HG03354 (cell line): ENCODE measurements around the gene EEF1G.

Experiments used
- ATAC-seq: cut with Tn5 transposase; IDR thresholded peaks from one replicate; pipeline ENCODE4 v1.9.1; 2021; ENCODE audit warnings: mild to moderate bottlenecking; ENCODE audit not compliant: unreplicated experiment, poor library complexity, severe bottlenecking

Gene EEF1G

DNA sequence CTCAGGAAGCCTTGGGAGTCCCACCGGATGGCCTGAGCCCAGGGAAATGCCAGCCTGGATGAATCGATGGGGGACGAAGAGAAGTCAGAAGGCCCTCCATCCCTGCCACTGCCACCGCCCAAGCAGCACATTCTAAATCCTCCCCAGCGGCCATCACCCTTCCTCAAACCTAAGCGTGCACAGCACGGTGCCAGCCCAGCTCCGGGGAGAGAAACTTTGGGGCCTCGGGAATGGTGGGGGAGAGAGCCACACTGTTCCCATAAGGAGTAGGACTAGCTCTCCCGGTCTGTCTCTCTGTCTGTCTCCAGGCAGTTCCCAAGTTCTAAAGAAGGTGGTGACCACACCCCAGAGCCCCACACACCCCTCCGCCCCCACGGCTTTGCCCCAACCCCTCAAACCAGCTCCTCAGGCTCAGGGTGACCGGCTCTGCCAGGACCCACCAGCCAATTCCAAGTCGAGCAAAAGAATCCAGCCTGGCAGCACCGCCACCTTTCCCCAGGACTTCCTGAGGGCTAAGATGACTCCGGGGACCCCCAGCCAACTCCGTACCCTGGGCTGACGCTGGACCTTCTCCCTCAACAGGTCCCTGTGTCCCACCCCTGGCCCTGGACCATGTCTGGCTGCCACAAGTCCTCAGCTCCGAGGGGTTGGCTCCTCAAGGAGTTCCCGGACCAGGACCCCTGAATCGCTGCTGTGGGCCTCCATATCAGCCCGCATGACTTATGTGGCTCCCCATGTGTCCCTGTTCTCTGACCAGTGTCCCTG, 29.8 kb downstream of the EEF1G start:
- no peak for ATAC-seq

DNA sequence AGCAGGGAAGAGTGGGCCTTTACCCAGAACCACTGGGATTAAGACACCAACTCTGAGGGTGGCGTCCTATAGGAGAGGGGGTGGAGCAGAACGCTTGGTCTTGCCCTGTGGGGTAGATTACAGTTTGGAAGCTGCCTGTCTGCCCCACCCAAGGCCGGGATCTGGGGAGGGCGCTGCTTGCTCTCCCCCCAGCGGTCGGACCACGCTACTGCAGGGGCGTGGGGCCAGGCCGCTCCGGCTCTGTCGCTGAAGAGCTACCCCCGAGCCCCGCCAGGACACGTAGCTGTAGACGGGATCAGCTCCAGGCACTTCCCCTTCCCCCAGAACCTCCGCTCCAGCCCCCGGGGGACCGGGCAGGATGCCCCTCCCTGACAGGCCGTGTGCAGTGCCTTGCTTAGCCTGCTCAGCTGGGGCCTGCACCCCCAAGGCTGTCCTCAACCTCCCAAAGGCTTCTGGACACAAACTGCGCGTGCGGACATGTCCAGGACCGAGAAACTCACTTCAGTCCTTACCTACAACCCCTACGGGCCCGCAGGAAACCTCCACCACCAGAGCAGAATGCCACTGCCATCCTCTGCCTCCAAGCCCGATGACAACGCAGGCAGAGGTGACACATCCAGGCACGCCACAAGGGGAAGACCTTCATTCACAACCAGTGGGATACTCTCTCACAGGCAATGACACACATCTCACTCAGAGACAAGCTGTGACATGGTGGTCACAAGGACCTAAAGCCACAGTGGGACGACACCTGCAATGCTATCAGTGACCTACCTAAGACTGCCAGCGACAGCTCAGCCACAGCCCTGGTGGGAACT, 30.7 kb downstream of the EEF1G start:
- ATAC-seq = peak; percentile 35

DNA sequence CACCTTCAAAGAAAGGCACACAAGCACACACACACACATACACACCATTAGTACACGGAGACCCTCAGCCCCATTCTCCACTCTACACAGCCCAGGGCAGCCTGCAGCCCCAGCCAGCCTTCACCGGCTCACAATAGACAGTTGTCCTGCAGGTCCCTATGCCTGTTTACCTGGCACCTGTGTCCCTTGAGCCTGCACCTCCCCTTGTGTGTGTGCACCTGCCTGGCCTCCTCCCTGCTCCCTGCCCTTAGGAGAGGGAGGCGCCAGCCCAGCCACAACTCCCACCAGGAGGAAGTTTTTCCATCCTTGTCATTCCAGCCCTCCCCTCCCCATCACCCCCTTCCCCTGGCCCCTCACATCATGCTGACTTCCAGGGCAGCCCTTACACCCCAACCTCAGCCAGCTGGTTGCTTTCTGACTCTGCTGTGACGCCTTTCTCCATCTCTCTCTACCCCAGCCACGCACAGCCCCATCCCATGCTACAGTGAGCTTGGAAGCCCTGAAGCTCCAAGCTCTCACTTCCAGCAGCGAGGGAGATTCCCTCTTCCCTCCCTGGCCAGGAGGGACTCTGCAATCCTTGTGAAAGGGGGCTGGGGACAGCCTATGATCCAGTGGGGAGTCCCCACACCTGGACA, 31.5 kb downstream of the EEF1G start:
- no peak for ATAC-seq

DNA sequence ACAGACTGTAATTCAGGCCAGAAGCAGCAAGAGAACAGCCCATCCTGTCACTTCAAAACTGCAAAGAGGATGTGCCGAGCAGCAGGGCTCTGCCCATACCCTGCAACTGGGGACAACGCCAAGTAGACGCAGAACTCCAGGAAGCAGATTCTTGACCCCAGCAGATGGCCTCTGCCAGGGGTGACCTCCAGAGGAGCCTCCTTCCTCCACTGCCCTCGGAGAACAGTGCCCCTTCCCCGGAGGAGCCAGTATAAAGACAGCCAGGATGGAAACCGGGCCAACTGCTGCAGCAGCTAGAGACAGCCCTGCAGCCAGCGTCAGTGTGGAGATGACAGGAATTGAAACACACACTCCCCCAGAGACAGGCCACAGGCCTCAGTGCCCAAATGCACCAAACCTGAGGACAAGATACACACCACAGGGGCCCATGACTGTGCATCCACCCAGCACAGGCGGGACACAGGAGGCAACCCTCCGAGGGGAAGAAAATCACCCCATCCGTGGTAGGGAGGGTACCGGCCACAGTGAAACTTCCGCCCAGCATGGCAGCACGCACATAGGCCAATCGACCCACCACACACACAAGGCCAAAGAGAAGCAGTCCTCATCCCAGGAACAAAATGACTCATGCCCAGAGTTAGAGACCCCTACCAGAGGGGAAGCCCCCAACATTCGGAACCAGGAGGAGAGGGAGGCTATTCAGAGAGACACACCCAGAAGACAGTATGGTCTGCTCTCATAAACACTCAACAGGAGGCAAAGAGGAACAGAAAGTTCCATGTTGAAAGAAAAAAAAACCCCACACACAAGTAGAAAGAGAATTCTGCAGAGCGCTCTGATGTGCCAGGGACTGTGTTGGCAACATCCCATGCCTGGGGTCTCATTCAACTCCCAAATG, 32.6 kb downstream of the EEF1G start:
- ATAC-seq = peak; percentile 55

DNA sequence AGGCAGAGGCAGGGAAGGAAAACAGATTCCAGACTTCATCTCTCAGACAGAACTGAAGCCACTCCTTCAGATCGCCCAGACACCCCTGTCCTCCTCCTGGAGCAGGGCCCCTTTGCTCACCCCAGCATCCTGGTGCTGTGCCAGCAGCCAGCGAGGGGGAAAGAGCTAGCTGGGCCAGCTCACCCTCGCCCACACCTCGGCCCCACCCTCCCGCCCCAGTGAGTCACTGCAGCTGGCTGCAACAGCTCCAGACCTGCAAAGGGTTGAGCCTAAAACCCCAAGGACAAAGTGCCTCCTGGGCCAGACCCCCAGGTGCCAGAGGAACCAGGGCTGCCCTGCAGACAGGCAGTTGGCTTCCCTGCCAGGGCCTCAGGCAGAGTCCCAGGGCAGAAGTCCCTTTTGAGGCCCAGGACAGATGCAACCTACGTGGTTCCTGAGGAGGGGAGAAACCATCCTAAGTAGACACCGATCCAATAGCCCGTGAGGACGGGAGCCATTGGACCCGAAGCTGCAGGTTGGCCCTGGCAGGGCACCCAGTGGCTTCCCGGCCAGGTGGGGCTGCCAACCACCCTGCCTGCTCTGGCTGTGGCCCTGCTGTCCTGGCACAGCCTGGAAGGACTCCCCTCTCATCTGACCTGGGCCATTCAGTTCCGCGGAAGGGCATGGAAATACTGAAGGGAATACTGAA, 34.3 kb downstream of the EEF1G start:
- ATAC-seq = no peak

DNA sequence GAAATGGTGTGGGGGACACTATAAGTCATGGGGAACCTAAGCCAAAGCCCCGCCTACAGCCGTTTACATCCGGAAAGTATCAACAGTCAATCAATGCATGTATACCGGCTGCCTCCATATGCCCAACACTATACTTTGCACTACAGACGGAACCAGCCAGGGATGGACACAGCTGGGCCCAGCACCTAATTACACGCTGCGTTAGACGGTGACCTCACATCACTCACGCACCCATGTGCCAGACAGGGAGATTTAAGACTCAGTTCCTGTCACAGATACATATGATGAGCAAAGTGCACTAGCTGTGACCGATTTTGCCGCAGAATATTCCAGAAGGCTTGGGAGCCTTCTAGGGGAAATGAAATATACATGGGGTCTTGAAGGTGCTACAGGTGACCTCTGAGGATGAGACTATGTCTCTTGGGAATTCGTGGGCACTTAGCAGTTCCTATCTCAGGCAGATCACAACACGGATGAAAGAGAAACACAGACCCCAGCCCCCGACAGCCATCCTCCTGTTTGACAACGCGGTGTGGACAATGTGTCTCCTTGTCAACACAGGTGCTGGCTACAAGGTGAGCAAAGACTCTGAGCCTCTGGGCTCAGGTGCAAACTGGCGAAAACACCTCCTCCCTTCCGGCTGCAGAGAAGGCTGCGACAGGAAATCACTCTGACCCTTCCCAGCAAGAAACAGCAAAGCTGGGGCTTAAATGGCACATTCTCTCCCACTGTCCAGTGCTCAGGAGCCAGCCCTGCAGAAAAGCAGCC, 35.0 kb downstream of the EEF1G start:
- no peak for ATAC-seq

DNA sequence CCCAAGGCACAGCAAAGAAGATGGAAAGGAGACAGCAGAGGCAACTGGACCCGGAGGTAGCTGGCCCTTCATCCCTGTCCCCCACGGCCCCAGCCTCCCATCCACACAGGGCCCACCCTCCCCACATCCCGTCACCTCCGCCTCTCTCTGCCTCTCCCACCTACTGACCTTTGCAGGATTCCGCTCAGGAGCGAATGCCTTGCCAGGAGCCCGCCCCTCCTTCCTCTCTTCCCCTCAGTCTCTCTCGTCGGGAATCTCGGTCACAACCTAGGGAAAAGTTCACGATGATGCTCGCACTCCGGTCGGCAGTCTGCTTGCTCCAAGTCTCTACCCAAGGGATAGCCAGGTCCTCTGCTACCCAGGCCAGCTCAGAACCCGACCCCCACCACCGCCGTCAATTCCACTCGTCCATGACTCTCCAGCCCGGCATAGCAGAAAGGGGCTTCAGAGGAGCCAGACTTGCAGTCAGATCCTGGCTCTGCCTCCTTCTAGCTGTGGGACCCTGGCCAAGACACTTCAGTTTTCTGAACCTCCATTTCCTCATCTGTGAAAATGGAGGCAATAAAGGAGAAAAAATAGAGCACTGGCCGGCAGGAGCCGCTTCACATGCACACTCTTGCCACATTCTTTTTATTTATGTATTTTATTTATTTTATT, 37.3 kb downstream of the EEF1G start:
- ATAC-seq = no peak

DNA sequence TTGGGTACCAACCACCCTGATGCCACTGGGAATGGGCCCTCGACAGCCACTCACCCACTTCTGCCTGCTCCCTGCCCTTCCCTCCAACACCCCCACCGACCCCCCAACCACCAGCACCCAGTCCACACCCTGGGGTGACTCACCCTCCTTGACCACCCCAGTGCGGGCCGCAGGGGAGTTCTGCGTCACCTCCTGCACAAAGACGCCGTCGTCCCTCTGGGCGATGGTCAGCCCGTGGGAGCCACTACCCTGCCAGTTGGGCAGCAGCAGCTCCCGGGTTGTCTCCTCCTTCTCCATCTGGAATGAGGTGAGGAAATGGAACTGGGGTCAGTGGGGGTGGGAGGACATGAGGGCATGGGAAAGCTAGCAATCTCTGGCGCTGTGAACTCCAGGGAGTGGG, 37.9 kb downstream of the EEF1G start:
- no peak for ATAC-seq

DNA sequence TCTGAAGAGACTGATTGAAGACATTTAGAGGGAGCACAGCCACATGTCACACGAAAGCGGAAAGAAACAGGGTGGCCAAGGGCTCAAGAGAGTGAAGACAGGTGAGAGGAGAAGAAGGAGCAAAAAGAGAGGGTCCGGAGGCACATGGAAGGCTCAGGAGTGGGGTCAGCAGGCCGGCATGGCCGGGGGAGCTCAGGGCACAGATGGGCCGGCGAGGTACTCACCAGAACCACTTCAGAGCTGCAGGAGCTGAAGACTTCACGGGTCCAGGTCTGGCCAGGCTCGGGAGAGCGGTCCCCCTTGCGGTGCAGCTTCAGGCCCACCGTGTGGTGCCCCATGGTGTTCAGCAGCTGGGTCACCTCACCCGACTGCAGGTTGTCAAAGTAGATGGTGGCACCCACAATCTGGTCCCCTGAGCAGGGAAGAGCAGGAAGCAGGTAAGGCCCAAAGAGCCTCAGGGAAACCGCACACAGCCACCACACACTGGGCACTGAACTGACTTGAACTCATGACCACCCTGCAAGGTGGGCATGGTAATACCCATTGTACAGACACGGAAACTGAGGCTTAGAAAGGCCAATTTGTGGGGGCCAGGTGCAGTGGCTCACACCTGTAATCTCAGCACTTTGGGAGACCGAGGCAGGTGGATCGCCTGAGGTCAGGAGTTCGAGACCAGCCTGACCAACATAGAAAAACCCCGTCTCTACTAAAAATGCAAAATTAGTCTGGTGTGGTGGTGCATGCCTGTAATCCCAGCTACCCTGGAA, 38.7 kb downstream of the EEF1G start:
- no peak for ATAC-seq

DNA sequence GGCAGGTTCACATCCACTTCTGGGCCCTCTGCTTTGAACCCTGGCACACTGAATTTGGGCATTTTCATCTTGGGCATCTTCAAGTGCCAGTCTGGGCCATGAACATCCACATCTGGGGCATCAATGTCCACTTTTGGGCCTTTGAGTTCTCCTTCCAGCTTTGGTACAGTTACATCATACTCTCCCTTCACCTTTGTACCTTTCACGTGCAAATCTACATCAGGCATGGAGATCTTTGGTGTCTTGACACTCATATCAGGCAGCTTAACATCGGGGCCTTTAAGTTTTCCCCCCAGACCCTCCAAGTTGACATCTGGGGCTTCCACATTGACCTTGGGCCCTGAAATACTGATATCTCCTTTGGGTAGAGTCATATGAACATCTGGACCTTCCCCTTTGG, 41.6 kb downstream of the EEF1G start:
- no peak for ATAC-seq

DNA sequence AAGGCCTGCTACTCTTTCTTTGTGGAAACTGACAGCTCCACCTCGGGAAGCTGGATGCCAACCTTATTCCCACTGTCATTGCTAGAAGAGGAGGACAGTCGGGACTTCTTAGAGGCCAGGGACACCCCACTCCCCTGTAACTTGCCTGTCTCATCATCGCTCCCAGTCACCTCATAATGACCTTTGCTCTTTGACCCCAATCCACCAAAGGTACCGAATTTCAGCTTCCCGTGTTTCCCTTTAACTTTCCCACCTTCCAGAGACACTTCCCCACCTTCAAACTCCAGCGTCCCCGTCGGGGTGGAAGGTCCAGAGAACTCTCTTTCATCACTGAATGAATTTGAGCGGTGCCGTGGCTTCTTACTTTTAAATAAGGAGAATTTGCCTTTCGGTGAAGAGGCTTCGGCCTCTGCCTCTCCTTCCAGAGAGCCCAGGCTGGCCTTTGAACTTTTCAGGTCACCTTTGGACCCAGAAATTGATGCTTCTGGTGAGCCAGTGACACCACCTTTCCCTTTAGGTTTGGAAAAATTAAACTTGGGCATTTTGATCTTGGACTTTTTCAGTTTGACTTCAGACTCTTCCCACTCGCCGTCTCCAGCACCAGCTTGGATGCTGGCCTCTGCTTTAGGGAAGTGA, 56.8 kb downstream of the EEF1G start:
- no peak for ATAC-seq

DNA sequence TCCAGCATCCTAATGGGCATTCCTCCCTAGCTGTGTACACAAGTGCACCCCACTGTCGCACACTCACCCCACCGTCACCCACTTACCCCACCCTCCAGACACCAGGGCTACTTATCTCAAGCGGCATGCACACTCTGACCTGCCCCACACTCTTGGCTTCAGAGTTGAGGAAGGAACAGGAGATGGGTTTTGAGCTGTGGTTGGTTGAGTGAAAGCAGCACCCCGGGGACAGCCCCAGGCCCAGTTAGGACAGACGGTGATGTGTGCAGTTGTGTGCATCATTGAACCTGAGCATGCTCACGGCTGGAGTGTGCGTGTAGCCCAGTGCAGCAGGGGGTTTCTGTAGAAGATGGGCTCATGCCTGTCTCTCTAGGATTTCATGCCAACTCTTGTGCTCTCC, 59.5 kb downstream of the EEF1G start:
- no peak for ATAC-seq

DNA sequence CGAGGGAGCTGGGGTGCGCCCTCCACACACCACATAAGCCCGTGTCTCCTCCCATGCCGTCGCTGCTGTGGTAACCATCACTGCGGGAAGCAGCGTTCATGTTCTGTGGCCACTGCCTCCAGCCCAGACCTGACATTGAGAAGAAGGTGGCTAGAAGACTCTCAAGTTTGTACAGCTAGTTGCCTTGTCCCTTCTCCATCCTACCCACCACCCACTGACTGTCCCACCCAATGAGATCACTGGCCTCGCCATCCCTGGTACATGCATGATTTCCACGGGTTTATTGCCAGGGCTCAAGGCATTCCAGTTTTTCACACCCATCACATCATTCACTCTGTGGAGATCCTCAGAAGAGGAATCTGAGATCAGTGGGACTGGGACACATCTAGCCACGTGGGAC, 60.1 kb downstream of the EEF1G start:
- ATAC-seq = no peak

DNA sequence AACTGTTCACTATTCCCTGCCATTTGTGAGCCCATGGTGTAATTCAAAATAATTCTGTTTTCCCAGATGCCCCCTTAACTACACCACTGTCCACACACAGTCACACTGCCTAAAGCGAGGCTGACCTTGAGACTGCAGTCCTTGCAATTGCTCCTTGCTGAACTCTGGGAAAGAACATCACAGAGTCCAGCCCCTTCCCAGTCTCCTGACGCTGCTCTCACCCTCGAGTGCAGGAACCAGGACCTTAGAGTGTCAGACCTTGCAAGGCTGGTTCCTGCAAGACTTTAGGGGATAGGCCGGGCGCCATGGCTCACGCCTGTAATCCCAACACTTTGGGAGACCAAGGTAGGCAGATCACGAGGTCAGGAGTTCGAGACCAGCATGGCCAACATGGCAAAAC, 60.7 kb downstream of the EEF1G start:
- no peak for ATAC-seq
